OCI-LY3 (cell line): ENCODE data around the gene FCHSD2.

Experiments
- EZH2phosphoT487 ChIP-seq: fragments of 200-600 bp; shearing (Covaris generic); IDR thresholded peaks from 2 replicates; pipeline ENCODE4 v1.6.1; 2018; ENCODE audit warnings: antibody characterized with exemption, mixed run types, low read depth
- TF ChIP-seq, protein P1 (sequence below): fragments of 200-600, 300-600 bp; sonication (generic); IDR thresholded peaks from 2 replicates; pipeline ENCODE4 v1.5.1; 2014; ENCODE audit warnings: antibody characterized with exemption, low read length, low read depth

DNA sequence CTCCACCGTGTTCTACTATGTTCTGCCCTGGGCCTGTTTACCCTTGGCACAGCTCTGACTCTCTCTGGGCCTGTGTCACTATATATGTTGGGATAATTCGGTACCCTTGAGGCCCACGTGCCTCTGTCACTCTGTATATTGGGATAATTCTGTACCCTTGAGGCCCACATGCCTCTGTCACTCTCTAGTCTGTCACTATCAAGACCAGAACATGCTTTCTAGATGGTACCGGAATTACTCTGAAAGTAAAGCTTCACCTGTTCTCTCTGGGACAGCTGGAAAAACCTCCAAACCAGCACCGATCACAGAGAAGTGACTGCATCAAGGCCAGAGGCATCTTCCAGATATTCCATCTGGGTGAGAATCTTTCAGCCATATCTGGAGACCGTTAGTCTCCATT lies 9.3 kb upstream of the FCHSD2 start:
- TF ChIP-seq, protein P1, sequence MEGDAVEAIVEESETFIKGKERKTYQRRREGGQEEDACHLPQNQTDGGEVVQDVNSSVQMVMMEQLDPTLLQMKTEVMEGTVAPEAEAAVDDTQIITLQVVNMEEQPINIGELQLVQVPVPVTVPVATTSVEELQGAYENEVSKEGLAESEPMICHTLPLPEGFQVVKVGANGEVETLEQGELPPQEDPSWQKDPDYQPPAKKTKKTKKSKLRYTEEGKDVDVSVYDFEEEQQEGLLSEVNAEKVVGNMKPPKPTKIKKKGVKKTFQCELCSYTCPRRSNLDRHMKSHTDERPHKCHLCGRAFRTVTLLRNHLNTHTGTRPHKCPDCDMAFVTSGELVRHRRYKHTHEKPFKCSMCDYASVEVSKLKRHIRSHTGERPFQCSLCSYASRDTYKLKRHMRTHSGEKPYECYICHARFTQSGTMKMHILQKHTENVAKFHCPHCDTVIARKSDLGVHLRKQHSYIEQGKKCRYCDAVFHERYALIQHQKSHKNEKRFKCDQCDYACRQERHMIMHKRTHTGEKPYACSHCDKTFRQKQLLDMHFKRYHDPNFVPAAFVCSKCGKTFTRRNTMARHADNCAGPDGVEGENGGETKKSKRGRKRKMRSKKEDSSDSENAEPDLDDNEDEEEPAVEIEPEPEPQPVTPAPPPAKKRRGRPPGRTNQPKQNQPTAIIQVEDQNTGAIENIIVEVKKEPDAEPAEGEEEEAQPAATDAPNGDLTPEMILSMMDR: no peak
- no peak for TF ChIP-seq EZH2phosphoT487
